ENCODE measurements around the gene CLDN3.
"Not testable (repeated sequence)": the region's sequence is repeated elsewhere in the genome, so short reads cannot be mapped to it uniquely, and the experiment has no call there.

The CLDN3 gene

DNA sequence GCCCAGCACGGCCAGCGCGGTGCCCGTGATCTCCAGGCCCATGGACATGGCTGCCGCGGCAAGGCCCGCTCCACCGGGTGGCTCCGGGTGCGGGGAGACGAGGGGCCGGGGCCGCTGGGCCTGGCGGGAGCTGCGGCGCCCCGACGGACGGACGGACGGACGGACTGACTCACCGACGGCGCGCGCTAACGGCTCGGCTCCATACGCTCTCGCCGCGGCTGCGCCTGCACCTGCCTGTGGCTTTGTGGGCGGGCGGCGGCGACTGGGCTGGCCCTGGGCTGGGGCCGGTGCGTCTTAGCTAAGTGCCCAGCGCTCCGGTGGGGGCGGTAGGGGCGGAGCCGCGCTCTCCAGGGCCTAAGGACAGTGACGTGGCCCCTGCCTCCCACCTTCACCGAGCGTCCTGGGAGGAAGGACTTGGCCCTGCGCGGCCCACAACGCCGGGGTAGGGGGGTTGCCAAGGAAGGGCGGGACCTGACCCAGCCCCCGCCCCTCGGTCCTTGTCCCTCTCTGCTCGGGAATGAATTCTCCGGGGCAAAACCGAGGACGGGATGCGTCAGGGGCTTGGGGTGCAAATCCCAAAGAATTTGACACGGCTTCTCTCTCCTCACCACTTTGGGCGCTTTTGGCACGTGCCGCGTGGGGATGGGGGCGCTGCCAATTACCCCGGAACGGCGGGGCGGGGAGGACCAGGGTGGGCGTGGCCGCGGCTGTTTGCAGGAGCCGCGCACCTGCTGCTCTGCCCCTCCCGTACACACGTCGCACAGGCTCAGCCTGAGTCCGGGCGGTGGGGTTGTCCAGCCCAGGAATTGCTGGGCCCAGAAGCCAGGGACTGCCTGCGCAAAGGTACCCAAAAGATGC is at the start of gene CLDN3:
TSS of gene CLDN3 (minus strand) at position 269 of the 858 bp plus-strand sequence. CDS start at position 48, 221 bp downstream.
- DNase-seq = peak; percentile 27

DNA sequence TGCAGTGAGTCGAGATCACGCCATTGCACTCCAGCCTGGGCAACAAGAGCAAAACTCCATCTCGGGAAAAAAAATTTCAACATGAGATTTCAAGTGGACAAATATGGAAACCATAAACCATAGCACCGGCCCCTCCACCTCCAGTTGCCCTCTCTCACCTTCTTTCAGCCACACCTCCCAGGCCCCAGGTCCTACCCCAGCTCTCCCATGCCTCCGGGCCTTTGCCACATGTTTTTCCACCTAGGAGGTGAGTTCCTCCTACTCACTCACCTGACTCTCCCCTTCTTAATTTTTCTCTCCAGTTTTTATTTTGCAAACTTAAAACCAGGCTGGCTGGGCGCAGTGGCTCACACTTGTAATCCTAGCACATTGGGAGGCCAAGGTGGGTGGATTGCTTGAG is 47.1 kb upstream of the CLDN3 start:
- no peak for DNase-seq

DNA sequence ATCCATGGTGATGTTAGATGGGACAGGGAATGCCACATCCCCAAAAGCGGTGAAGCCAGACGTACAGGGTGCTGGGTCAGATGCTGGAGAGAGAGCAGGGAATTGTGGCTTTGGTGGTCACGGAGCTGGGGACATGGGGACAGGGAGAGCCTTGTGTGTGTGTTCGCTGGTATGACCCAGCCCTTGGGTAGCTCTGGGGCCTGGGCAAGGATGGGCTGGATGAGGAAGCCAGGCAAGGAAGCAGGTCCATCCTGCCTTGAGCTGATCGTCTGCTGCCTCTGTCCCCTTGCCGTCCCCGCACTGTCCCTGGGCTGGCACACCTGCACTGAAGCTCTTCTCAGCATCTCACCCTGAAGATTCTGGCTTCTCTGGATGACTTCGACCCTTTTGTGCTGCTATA is 45.4 kb upstream of the CLDN3 start:
- DNase-seq = no peak

DNA sequence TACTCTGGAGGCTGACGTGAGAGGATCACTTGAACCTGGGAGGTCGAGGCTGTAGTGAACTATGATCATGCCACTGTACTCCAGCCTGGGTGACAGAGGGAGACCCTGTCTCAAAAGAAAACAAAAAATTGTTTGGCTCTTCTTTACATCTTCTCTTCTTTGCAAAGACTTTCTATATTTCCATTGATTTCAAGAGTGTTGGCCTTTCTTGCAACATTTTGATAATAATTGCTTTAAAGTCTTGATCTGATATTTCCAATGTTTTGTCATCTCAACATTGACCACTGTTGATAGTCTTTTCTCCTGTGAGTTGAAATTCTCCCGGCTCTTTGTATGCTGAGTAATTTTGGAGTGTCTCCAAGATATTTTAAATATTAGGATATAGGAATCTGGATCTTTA is 42.9 kb upstream of the CLDN3 start:
- no peak for DNase-seq

DNA sequence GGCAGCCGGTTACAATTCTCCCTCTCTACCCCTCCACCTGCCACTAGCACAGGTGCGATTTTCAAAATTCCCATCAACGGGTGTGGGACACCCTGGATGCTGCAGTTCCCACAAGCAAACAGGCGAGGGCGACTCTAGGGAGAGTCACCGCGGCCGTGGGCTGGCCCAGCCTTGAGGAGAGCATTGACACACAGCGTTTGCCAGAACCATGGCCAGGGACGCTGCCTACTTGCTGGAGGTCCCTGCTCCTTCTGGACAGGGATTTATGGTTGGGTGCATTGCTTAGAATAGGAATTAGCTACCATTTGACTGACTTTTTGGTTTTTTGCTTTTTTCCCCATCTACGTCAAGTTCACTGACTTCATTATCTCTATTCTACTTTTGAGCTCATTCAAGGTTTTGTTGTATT is 41.7 kb upstream of the CLDN3 start:
- peak; percentile 54 for DNase-seq

DNA sequence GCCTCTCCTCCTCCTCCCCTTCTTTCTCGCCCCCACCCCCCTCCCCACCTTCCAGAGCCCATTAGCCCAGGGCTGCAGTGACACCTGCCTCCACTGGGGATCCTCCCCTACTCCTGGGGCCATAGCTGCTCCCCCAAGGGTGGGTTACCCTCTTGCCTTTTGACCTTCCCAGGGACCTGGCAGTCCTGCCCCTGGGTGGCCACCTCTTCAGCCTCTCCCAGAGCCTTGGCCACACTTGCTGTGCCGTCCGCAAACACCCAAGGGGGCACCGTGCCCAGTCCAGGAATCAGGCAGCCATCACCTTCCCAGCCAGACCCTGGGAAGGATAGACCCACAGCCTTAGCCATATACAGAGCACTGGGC is 40.9 kb upstream of the CLDN3 start:
- DNase-seq = no peak

DNA sequence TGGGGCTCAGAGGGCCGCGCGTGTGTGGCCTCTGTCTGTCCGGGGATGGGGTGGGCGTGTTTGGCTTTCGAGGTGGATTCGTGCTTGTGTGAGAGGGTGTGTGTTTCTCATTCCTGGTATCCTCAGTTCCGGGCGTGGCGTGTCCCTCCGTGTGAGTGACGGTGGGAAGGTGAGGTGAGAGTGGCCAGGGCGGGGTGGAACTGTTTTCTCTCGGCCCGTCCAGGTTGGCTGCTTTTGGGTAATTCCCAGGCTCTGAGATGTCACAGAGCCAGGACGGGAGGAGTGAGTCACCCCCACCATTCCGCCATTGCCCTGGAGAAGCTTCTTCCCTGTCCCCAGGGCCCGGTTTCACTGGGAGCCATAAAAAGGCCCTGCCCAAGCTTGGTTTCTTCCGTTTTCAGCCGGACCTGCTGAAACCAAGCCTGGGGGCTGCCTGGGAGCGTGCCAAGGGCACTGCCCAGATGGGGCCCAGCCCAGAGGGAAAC is 39.4 kb upstream of the CLDN3 start:
- DNase-seq = no peak

GRCh38 chr7:73802459-73802858 is 32.4 kb upstream of the CLDN3 start:
- no peak for DNase-seq

GRCh38 chr7:73801577-73801976 is 31.5 kb upstream of the CLDN3 start:
- DNase-seq = no peak

GRCh38 chr7:73799282-73800141 is 29.4 kb upstream of the CLDN3 start:
- DNase-seq = no peak

GRCh38 chr7:73797176-73797575 is 27.1 kb upstream of the CLDN3 start:
- DNase-seq = not testable (repeated sequence)

DNA sequence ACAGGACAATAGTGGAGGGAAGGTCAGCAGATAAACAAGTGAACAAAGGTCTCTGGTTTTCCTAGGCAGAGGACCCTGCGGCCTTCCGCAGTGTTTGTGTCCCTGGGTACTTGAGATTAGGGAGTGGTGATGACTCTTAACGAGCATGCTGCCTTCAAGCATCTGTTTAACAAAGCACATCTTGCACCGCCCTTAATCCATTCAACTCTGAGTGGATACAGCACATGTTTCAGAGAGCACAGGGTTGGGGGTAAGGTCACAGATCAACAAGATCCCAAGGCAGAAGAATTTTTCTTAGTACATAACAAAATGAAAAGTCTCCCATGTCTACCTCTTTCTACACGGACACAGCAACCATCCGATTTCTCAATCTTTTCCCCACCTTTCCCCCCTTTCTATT is 26.6 kb upstream of the CLDN3 start:
- not testable (repeated sequence) for DNase-seq

DNA sequence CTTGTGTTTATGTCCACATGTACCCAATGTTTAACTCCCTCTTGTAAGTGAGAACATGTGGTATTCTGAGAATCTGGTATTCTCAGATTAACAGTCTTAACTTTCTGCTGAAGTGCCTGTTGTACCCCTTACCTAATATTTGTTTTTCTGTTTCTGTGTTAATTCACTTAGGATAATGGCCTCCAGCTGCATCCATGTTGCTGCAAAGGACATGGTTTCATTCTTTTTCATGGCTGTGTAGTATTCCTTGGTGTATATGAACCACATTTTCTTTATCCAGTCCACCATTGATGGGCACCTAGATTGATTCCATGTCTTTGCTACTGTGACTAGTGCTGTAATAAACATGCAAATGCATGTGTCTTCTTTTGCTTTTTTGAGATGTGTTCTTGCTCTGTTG is 25.1 kb upstream of the CLDN3 start:
- DNase-seq = not testable (repeated sequence)

DNA sequence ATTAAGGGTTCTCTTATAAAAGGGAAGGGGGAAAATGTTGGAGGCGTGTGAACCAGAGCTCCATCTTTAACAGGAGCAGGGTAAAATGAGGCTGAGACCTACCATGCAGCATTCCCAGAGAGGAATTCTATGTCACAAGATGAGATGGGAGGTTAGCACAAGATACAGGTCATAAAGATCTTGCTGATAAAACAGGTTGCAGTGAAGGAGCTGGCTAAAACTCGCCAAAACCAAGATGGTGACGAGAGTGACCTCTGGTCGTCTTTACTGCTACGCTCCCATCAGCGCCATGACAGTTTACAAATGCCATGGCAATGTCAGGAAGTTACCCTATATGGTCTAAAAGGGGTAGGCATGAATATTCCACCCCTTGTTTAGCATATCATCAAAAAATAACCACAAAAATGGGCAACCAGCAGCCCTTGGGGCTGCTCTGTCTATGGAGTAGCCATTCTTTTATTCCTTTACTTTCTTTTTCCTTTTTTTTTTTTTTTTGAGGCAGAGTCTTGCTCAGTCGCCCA is 21.2 kb upstream of the CLDN3 start:
- not testable (repeated sequence) for DNase-seq

DNA sequence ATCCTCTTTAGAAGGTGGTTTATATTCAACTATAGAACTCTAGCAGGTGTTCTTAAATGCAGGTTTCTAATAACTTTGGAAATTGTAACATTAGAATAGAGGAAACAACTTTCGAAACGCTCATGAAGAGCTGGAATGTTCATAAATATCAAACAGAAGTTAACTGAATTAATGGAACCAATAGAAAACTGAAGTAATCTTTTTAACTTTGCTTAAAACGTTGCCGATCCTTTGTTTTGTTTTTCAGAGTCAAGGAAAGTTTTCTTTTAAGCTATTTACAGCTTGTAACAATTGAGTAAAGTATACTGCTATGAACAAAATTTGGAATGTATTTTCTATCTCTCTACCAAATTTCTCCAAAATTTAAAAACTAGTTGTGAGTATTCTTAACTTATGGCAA is 19.0 kb upstream of the CLDN3 start:
- DNase-seq = no peak

DNA sequence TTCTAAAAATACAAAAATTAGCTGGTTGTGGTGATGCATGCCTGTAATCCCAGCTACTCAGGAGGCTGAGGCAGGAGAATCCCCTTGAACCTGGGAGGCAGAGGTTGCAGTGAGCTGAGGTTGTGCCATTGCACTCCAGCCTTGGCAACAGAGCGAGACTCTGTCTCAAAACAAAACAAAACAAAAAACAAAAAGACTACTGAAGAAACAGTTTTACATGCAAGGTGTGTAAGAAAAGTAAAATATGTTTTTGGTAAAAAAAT is 17.6 kb upstream of the CLDN3 start:
- not testable (repeated sequence) for DNase-seq

DNA sequence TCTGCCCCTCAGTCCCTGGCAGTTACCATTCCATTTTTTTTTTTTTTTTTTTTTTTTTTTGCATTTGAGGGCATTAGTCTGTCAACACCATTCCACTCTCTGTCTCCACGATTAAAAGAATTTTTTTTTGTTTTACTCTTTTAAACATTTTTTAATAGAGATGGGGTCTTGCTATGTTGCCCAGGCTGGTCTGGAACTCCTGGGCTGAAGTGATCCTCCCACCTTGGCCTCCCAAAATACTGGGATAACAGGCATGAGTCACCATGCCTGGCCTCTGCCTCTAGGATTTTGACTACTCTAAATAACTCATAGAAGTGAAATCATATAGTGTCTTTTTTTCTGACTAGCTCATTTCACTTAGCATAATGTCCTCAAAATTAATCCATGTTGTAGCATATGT is 16.5 kb upstream of the CLDN3 start:
- DNase-seq = no peak

- DNase-seq = no peak
Measured at GRCh38 chr7:73779517-73779916, 9.4 kb upstream of the CLDN3 start.

DNA sequence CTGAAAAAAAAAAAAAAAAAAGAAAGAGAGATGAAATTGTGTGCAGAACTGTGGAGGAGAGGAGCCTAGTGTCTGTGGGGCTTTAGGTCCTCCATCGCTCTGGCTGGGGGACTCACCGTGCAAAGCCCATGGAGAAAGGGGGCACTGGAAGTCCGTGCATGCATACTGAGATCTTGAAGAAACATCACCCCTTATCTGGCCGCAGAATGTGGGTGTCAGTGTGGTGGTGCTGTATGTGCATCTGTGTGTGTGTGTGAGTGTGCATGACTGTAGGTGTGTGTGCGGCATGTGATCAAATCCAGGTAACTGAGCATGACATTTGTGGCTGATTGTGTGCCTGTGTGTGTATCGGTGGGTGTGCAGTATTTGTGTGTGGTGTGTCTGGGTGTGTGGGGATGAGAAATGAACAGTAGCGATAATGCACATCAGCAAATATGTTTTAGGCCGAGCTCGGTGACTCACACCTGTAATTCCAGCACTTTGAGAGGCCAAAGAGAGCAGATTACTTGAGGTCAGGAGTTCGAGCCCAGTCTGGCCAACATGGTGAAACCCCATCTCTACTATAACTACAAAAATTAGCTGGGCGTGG is 8.8 kb upstream of the CLDN3 start:
- no peak for DNase-seq

DNA sequence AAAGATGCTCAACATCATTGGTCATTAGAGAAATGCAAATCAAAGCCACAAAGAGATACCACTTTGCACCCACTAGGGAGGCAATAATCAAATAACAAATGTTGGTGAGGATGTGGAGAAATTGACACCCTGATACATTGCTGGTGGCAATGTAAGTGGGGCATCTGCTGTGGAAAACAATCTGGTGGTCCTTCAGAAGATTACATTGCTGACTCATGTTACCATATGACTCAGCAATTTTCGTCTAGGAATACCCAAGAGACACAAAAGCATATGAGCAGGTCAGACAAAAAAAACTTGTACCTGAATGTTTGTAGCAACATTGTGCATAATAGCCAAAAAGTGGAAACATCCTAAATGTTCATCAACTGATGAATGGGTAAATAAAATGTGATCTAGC is 4.9 kb upstream of the CLDN3 start:
- DNase-seq = no peak

GRCh38 chr7:73773700-73774517 is 3.8 kb upstream of the CLDN3 start:
- no peak for DNase-seq

DNA sequence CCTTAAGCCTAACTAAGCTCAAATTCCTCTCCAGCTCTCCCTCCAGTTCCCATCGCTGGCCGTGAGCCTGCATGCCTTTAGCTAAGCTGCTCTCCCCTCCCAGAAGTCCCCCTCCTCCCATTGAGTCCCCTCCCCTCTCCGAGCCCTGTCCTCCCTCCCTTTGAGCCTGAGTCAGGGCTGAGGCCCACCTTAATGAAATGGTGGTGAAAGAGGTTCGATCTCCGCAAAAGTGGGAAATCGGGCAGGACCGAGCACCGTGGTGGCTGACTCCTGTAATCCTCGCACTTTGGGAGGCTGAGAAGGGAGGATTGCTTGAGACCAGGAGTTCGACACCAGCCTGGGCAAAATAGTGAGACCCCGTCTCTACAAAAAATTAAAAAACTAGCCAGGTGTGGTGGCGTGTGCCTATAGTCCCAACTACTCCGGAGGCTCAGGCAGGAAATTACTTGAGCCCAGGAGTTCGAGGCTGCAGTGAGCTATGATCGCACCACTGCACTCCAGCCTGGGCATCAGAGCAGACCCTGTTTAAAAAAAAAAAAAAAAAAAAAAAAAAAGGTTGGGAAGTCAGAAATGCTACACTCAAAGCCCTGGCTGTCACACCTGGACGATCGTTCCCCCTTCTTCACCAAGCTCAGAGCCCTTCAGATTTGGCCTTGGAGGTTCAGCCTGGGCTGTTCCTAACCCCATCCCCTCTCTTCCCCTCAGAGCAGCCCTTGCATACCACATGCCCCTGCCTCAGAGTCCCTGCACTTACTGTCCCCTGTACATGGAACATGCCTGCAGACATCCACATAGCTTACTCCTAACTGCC is 995 bp upstream of the CLDN3 start:
- DNase-seq = no peak
